CD14-positive monocyte (primary cell): ENCODE data around the gene CBR3. TPM values are rescaled to one million over a fixed set of nuclear protein-coding genes. Genes with fewer than 3 reads are reported as not detected.

Source experiments
- DNase-seq, 3 donors: peaks; one replicate each; pipeline ENCODE4 v3.0.0-alpha.2; 2011 to 2022
- H2AFZ ChIP-seq: 2 replicates; pipeline ENCODE4 v1.6.0; 2012; ENCODE audit warnings: mild to moderate bottlenecking, low read depth, low read length, inconsistent platforms; ENCODE audit not compliant: insufficient read depth, poor library complexity, severe bottlenecking
- H3K27ac ChIP-seq, 2 donors: 1 replicate in 1 of 2; 2 replicates in 1 of 2; pipeline ENCODE4 v1.5.1; 2012 to 2013; ENCODE audit warnings: low read length in 2 of 2, control low read depth in 1 of 2, inconsistent platforms in 1 of 2, low read depth in 1 of 2, mild to moderate bottlenecking in 1 of 2
- H3K27me3 ChIP-seq, 2 donors: one replicate each; pipeline versions ENCODE4 v1.6.0 to v1.6.1; 2011 to 2013; ENCODE audit warnings: low read length in 2 of 2; ENCODE audit not compliant: control insufficient read depth in 2 of 2, insufficient read depth in 2 of 2
- H3K36me3 ChIP-seq, 2 donors: replicated peaks in 1 of 2; 1 replicate in 1 of 2; 2 replicates in 1 of 2; pipeline versions ENCODE4 v1.5.1 to v1.6.1; 2012 to 2013; ENCODE audit warnings: low read length in 2 of 2, control low read depth in 1 of 2, inconsistent platforms in 1 of 2, mild to moderate bottlenecking in 1 of 2; ENCODE audit not compliant: insufficient read depth in 2 of 2, control insufficient read depth in 1 of 2
- H3K4me1 ChIP-seq, 2 donors: 1 replicate in 1 of 2; 2 replicates in 1 of 2; pipeline versions ENCODE4 v1.5.1 to v1.6.1; 2012 to 2013; ENCODE audit warnings: low read length in 2 of 2, control low read depth in 1 of 2, inconsistent platforms in 1 of 2, mild to moderate bottlenecking in 1 of 2, moderate library complexity in 1 of 2; ENCODE audit not compliant: insufficient read depth in 2 of 2, control insufficient read depth in 1 of 2
- H3K4me2 ChIP-seq: replicated peaks from 2 replicates; pipeline ENCODE3; 2012; ENCODE audit warnings: low read length, moderate library complexity, mild to moderate bottlenecking; ENCODE audit not compliant: poor library complexity, severe bottlenecking; ENCODE audit errors: extremely low read depth
- H3K4me3 ChIP-seq, 3 experiments: fragments of 200-600 bp in 1 of 3; sonication (generic) in 1 of 3; replicated peaks in 1 of 3; 1 replicate in 2 of 3; 2 replicates in 1 of 3; pipeline ENCODE4 v1.5.1; 2011 to 2013; ENCODE audit warnings: low read length in 3 of 3, mild to moderate bottlenecking in 3 of 3, control low read depth in 2 of 3, low read depth in 2 of 3, inconsistent platforms in 1 of 3, moderate library complexity in 1 of 3
- H3K79me2 ChIP-seq: 2 replicates; pipeline ENCODE4 v1.6.0; 2012; ENCODE audit warnings: mild to moderate bottlenecking, control low read depth, inconsistent platforms, low read length, moderate library complexity; ENCODE audit not compliant: insufficient read depth
- H3K9ac ChIP-seq: 2 replicates; pipeline ENCODE4 v1.6.0; 2017; ENCODE audit warnings: low read length, mild to moderate bottlenecking; ENCODE audit not compliant: insufficient read depth, poor library complexity, severe bottlenecking
- H3K9me3 ChIP-seq, 2 donors: replicated peaks in 1 of 2; 1 replicate in 1 of 2; 2 replicates in 1 of 2; pipeline versions ENCODE4 v1.5.1 to v1.6.1; 2012 to 2013; ENCODE audit warnings: low read length in 2 of 2, control low read depth in 1 of 2; ENCODE audit not compliant: control insufficient read depth in 1 of 2, insufficient read depth in 1 of 2
- H4K20me1 ChIP-seq: 2 replicates; pipeline ENCODE4 v1.6.0; 2012; ENCODE audit warnings: mild to moderate bottlenecking, low read length, control low read depth, moderate library complexity; ENCODE audit not compliant: insufficient read depth
- H3K27ac Mint-ChIP-seq, 7 donors: one replicate each; pipeline ENCODE4 v1.8.0; 2020; ENCODE audit warnings: mild to moderate bottlenecking in 7 of 7, mixed read lengths in 7 of 7, moderate library complexity in 6 of 7, inconsistent platforms in 2 of 7
- H3K27me3 Mint-ChIP-seq, 3 donors: one replicate each; pipeline ENCODE4 v1.8.0; 2021 to 2022; ENCODE audit warnings: low read depth in 3 of 3, mild to moderate bottlenecking in 3 of 3, mixed read lengths in 3 of 3, moderate library complexity in 3 of 3, inconsistent platforms in 1 of 3
- H3K36me3 Mint-ChIP-seq, 2 donors: one replicate each; pipeline ENCODE4 v1.8.0; 2020; ENCODE audit warnings: mixed read lengths in 2 of 2, inconsistent platforms in 1 of 2, mild to moderate bottlenecking in 1 of 2
- H3K4me1 Mint-ChIP-seq: one replicate; pipeline ENCODE4 v1.8.0; 2020; ENCODE audit warnings: mild to moderate bottlenecking, mixed read lengths
- H3K4me3 Mint-ChIP-seq, 2 donors: one replicate each; pipeline ENCODE4 v1.8.0; 2020; ENCODE audit warnings: mild to moderate bottlenecking in 2 of 2, mixed read lengths in 2 of 2, moderate library complexity in 1 of 2
- H3K9me3 Mint-ChIP-seq, 7 donors: one replicate each; pipeline ENCODE4 v1.8.0; 2020 to 2022; ENCODE audit warnings: mixed read lengths in 7 of 7, mild to moderate bottlenecking in 6 of 7, moderate library complexity in 6 of 7, inconsistent platforms in 2 of 7
- CTCF ChIP-seq: fragments of 200-600 bp; IDR thresholded peaks from one replicate; pipeline ENCODE4 v1.8.0; 2022; ENCODE audit warnings: antibody characterized with exemption, mild to moderate bottlenecking
- WGBS: methylation state at CpG from one replicate; pipeline ENCODE4 v1.1.5; 2013; ENCODE audit warnings: missing lambda C conversion rate; ENCODE audit not compliant: insufficient coverage; 5-methylcytosine and 5-hydroxymethylcytosine counted together
- intact Hi-C, 2 donors: fragments of 100-400 bp; cut with micrococcal nuclease; formaldehyde crosslinking; loops; one replicate each; pipeline versions ENCODE4 v1.15.0 to v1.15.1; 2023
- polyA plus RNA-seq, 3 donors: library from polyadenylated mRNA; depleted of rRNA in 1 of 3; unstranded in 2 of 3; stranded (reverse) in 1 of 3; fragments of 300-500 nt in 2 of 3; fragments of >200 nt in 1 of 3; fragmentation: Illumina TruSeq in 2 of 3; gene quantifications; 1 replicate in 2 of 3; 2 replicates in 1 of 3; pipeline ENCODE4 v1.2.3, GENCODE V29; 2012 to 2021

The CBR3 gene
- polyA plus RNA-seq, 3 donors = 0.32 to 0.40 TPM; not detected in 1

- peak overlapping the region in 1 of 2 donors; percentile 45 for H3K27ac ChIP-seq
- TF ChIP-seq CTCF = no peak
- Mint-ChIP-seq H3K4me1 (peaks cover 65% of the 10 kb centered on the region), H3K27me3 (peaks cover 0 to under 1% (median 0%) of the 10 kb centered on the region in 3 donors), H3K27ac (peak overlapping the region in 3 of 7 donors; percentile 42 to 98 (median 90)), H3K9me3 (no peaks in the 10 kb centered on the region), H3K4me3 (no peak overlapping the region), H3K36me3 (peaks cover 21 to 32% of the 10 kb centered on the region in 2 donors)
- 100% methylated on average over 2 of the region's 2 CpGs for WGBS
- H4K20me1 ChIP-seq = peaks cover 39% of the 10 kb centered on the region
- no peaks in the 10 kb centered on the region for H3K27me3 ChIP-seq
- peaks cover 0 to 25% of the 10 kb centered on the region in 2 donors for H3K36me3 ChIP-seq
- no peak overlapping the region for H2AFZ ChIP-seq
- no peak overlapping the region for H3K4me3 ChIP-seq
- H3K9ac ChIP-seq = no peak overlapping the region
- no peaks in the 10 kb centered on the region for H3K9me3 ChIP-seq
- no peak for DNase-seq
- intact Hi-C loops = no loop called here
- H3K79me2 ChIP-seq = peaks cover 82% of the 10 kb centered on the region
- H3K4me1 ChIP-seq = peaks cover 53 to 61% of the 10 kb centered on the region in 2 donors
- H3K4me2 ChIP-seq = no peak overlapping the region
Observed at GRCh38 chr21:36160850-36161178, 25.9 kb downstream of the CBR3 start.

- Histone ChIP-seq H3K36me3 (peaks cover 5 to 40% of the 10 kb centered on the region in 2 donors), H3K79me2 (peaks cover 80% of the 10 kb centered on the region), H3K4me3 (no peak overlapping the region), H3K9me3 (no peaks in the 10 kb centered on the region), H3K4me2 (no peak overlapping the region), H3K27ac (no peak overlapping the region), H4K20me1 (peaks cover 46% of the 10 kb centered on the region), H3K9ac (no peak overlapping the region), H3K4me1 (peaks cover 48 to 52% of the 10 kb centered on the region in 2 donors), H2AFZ (no peak overlapping the region), H3K27me3 (no peaks in the 10 kb centered on the region)
- Mint-ChIP-seq H3K27me3 (no peaks in the 10 kb centered on the region), H3K4me1 (peaks cover 74% of the 10 kb centered on the region), H3K36me3 (peaks cover 32 to 50% of the 10 kb centered on the region in 2 donors), H3K9me3 (peaks cover 0 to 2% (median 0%) of the 10 kb centered on the region in 7 donors), H3K27ac (peak overlapping the region in 5 of 7 donors; percentile 20 to 81 (median 77)), H3K4me3 (no peak overlapping the region)
- no peak for DNase-seq
- no peak for TF ChIP-seq CTCF
- 95% methylated on average over 5 of the region's 5 CpGs for WGBS
- intact Hi-C loops = no loop called here
Observed at GRCh38 chr21:36162631-36163030, 27.8 kb downstream of the CBR3 start.
